Activated naive CD4-positive, alpha-beta T cell treated with anti-CD3 and anti-CD28 coated beads, Interleukin-2, amount 50 U/mL, for 16 hours (primary cell): ENCODE results near the gene SPG7.
"Not testable (repeated sequence)": the region's sequence is repeated elsewhere in the genome, so short reads cannot be mapped to it uniquely, and the experiment has no call there.

Experiments
- DNase-seq: peaks from one replicate; pipeline ENCODE4 v3.0.0-alpha.2; 2020

The SPG7 gene

DNA sequence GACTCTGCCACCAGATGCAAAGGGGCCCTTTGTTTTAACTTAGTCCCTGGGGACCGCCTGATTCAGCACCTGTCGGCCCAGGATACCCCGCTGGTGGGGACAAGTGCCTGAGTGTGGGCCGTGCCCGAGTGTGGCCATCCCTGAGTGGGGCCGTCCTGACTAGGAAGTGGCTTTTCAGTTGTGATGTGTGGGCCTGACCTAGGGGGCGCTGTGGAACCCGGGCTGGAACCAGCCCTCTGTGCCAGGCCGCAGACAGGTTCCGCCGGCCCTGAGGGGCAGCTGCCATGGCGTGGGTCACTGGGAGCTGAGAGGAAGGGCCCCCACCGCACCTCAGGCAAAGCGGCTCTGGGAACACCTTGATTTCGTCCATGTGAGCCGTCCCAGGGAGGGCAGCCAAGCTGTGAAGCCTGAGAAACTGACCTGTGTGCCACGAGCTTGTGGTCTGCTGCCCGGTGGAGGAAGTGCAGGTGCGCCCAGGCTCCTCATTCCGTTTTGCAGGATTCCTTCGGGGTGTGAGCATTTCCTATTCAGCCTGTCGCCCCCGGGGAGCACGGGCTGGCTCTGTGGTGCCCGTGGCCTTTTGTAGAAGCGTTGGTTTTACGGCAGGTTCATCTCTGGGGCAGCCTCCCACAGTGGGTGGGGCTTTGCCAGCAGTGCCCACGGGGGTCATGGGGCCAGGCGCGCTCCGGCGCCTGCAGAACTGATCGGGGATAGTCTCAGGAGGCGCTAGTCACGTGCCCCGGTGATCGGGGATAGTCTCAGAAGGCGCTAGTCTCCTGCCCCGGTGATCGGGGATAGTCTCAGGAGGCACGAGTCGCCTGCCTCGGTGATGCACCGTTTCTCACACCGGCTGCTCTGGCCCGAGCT lies 57.5 kb downstream of the SPG7 start:
- DNase-seq: peak; percentile 55

DNA sequence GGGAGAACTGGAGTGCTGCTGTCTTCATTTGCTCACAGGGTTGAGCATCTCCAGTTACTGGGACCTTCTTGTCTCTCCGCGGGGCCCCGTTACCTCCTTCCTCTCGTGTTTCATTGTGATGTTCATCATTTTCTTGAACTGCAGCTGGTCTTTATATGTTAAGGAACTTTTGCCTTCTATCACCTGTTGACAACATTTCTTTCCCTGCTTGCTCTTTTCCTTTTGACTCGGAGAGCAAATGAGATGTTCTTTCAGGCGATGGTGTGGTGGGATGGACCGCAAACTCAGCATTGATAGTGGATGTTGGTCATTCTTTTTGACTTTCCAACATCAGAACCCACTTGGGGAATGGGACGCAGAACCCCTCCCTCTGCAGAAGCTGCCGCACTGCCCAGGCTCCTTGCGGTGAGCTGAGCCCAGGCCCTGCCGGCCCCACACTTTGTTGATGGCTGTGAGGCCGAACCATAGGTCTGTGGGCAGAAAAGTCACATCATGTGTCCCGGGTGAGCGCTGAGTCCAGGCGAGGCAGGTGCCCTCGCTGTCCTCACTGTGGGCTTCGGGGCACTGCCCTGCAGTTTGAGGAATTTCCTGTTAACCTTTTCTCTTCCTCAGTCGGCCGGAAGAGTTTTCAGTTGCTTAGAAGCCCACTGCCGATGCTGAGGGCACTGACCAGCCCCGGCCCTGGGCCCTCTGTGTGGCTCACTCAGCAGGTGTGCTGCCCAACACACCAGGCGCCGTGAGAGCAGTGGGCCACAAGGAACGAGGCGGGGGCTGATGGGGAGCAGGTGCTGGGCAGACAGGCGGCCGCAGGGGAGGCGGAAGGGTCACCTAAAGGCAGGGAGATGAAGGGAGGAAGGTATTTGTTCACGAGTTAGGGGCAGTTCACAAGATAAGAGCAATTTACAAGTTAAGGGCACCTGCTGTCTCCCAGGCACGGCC lies 59.7 kb downstream of the SPG7 start:
- DNase-seq: no peak

DNA sequence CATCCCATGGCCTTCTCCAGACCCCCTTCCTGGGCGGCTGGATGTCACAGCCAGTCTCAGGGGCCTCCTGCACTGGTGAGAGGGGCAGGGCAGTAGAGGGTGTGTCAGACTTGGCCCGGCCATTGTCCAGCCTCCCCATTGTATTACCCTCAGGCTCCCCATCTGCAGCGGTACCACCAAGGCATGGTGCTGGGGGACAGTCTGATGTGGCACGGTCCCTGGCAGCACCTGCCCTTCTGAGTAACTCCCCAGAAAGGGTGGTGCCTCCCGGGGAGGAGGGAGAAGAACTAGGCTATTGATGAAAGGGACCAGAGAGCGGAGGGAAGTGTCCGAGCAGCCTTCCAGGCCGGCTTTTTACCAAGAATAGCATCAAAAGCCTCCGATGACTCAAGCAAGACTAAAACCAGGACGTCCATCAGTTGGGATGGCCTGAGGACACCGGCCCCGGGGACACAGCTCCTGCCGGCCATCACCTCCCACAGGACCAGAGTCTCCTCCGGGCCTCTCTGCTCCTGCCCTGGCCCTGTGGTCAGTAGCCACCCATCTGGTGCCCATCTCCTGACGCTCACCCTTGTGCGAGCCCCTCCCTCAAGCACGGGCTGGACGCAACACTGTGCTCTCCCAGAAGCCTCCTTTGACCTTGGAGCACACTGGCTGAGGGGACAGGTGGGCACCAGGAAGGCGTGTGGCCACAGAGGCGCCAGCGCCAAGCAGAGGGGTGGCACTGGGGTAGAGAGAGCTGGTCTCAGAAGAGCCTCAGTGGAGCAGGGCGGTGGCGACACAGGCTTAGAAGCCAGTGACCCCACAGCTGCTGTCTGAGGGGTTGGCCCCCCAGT lies 61.5 kb downstream of the SPG7 start:
- no peak for DNase-seq

DNA sequence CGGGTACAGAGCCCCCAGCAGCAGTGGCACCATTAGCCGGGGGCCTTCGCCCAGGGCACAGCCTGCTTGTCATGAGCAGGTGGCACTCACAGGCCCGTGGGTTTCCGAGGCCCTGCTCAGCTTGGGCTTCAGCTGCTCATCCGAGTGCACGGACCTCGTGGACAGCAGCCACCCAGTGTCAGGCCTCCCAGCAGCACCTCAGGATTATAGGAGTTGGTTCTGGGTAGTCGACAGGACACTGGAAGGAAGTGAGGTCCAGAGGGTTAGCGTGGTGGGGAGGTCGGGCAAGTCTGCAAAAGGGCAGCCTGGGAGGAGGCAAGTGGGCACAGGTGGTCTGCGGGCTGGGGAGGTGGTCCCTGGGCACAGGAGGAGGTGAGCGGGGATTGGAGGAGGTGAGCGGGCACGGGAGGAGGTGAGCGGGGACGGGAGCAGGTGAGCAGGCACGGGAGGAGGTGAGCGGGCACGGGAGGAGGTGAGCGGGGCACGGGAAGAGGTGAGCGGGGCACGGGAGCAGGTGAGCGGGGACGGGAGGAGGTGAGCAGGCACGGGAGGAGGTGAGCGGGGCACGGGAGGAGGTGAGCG lies 62.2 kb downstream of the SPG7 start:
- no peak for DNase-seq

DNA sequence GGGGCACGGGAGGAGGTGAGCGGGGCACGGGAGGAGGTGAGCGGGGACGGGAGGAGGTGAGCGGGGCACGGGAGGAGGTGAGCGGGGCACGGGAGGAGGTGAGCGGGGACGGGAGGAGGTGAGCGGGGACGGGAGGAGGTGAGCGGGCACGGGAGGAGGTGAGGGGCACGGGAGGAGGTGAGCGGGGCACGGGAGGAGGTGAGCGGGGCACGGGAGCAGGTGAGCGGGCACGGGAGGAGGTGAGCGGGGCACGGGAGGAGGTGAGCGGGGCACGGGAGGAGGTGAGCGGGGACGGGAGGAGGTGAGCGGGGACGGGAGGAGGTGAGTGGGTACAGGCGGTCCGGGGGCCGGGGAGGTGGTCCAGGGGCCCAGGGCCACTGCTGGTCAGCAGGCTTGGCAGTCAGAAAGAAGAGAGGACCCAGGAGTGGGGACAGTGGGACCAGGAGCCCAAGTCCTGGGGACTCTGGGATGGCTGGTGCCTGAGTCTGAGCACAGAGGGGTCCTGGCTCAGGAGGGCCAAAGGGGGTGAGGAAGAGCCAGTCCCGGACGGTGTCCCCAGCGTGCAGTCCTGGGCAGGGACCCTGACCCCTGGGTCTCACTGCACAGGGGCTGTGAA lies 62.9 kb downstream of the SPG7 start:
- DNase-seq: not testable (repeated sequence)

DNA sequence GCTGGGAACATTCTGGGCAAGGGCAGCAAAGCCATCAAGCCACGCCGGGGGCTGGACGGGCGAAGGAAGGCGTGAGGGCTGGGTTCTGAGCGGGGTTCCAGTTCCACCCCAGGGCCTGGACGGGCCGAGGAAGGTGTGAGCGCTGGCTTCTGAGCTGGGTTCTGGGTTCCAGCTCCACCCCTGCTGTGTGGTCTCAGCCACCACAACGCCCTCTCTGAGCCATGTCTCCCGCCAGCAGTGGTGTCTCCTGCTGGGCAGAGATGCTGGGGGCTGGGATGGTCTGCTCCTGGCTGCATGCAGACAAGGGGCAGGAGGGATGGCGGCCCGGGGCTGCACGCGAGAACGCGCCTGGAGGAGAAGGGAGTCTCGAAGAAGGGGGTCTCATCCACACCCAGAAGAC lies 63.4 kb downstream of the SPG7 start:
- no peak for DNase-seq

DNA sequence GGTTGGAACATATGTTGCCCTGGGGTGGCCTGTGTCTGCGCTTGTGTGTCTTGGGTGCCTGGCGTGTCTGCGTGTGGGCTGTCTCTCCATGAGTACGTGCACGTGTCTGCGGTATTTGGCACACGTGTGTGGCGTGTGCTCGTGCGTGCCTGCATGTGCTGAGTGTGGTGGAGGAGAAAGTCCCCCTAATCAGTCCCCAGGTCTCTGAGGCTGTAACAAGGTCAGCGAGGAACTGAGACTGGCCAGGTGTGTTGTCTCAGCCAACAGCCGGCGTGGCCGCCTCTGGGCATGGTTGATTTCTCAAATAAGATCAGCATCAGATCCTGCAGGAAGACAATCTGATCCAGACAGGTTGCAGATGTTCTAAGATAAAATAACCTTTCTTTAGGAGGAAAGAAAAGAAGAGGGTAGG lies 63.9 kb downstream of the SPG7 start:
- no peak for DNase-seq

DNA sequence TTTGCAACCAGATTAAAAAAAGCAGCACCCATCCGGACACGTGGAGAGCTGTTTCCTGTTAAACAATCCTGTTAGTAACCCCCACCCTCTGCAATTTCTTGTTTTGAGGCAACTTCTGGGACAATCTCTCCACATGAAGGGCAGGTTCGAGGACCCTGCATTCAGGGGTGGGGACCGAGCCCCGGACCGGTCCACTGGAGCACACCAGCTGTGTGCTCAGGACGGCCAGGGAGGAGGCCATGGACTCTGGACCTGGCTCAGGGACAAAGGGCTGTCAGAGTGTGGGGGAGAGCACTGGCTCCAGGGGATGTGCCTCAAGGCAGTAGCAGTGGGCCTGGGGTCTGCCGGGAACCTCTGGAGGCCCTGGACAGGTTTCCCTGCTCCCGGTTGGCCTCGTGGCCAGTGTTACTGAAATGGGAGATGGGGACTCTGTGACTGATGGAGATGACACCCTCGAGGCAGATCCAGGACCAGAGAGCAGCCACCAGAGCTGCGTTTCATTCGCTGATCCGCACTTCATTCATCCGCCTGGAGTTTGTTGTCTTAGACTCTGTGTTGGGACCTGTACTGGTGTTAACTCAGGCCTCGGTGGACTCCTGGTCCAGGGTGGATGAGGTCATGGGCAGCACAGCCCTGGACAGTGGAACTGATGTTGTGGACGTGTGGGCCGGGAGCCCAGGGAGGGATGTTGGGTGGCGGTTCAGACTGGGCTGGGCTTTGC lies 64.4 kb downstream of the SPG7 start:
- no peak for DNase-seq

DNA sequence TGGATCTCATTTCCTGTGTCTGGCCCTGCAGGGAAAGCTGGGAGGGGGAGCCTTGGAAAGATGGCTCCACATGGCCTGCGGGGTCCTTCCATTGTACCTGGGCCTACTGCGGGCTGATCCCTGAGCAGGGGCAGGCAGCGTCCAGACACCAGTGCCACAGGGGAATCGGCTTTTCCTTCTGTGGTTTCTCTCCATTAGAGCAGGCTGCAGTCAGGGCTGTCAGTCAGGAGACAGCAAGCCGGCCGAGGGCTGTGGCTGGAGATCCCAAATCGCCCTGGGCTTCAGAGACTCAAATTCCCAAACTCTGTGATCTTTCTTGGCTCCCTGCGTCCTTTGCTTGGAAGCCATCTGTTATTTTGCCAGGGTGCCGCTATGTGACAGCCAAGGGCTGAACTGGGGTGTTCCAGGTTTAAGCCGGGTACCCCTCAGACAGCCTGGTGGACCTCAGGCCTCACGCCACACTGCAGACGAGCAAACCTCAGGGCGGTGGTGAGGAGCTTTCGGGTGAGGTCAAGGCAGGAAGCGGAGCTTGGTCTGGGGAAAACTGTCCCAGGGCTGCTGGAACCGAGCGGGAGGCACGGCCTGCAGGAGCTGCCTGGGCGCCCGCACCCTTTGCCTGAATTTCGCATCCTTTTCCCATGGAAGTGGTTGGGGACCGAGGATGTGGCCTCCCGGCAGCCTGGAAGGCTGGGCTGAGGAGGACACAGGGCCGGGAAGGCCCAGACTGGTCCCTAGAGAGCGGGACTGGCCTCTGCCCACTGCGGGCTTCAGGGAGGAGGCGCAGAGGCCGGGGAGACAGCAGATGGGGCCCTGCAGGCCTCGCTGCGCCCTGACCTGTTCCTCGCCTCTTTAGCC lies 65.8 kb downstream of the SPG7 start:
- no peak for DNase-seq

DNA sequence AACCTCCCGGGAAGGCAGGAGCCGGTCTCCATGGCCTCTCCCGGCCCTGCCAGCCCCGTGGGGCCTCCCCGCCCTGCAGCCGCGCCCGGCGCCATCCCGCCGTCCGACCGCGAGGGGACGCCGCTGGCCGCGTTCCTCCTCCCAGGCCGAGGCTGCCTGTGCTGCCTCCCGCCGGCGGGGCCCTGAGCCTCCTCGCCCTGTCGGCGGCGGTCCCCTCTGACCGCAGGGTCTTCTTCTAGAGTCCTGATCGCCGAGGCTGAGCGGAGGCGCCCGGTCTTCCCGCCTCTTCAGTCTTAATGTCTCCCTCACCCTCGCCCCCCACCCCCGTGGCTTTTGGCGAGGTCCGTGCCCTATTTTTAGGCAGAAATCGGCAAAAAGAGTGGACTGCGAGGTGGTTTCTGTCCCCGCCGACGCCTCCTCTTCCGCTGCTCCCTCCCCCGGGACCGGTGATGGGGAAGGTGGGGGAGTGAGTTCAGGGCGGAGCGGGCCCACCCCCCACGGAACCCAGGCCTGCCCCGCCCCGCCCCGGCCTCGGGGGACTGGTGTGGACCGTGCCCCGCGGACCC lies 66.6 kb downstream of the SPG7 start:
- peak; percentile 57 for DNase-seq

DNA sequence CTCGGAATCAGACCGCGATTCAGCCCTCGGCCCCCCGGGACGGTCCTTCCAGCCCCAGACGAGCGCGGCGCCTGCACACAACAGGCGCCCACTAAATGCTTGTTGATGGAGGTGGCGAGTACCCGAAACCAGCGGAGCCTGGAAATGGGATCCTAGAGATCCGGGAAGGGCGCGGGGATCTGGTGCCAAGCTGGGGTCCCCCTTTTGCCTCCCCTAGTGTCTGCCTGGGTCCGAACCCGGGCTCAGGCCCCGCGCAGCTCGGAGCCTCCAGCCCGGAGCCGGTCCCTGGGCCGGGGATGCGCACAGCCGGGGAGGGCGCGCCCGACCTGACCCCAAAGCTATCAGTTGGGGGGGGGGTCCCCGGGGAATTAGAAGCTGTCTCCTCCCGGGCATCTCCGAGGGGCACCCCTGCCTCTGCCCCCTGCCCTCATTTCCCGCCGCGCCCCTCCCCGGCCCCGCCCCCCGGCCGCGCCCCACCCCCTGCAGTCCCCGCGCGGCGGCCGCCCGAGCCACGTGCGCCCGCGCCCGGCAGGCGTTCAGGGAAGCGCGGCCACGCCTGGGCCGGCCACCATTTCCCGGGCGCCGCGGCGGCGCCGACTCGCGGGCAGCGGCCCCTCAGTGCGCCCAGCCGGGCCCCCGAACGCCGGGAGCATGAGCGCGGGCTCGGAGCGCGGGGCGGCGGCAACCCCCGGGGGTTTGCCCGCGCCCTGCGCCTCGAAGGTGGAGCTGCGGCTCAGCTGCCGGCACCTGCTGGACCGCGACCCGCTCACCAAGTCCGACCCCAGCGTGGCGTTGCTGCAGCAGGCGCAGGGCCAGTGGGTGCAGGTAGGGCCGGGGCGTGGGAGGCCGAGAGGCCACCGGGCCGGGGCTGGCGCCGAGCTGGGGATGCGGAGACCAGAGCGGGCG lies 67.3 kb downstream of the SPG7 start, which contains the start of gene CPNE7:
Gene CPNE7 (plus strand): TSS at position 512 of the 906 bp plus-strand sequence. CDS start 140 bp downstream, at position 652.
- DNase-seq: no peak

DNA sequence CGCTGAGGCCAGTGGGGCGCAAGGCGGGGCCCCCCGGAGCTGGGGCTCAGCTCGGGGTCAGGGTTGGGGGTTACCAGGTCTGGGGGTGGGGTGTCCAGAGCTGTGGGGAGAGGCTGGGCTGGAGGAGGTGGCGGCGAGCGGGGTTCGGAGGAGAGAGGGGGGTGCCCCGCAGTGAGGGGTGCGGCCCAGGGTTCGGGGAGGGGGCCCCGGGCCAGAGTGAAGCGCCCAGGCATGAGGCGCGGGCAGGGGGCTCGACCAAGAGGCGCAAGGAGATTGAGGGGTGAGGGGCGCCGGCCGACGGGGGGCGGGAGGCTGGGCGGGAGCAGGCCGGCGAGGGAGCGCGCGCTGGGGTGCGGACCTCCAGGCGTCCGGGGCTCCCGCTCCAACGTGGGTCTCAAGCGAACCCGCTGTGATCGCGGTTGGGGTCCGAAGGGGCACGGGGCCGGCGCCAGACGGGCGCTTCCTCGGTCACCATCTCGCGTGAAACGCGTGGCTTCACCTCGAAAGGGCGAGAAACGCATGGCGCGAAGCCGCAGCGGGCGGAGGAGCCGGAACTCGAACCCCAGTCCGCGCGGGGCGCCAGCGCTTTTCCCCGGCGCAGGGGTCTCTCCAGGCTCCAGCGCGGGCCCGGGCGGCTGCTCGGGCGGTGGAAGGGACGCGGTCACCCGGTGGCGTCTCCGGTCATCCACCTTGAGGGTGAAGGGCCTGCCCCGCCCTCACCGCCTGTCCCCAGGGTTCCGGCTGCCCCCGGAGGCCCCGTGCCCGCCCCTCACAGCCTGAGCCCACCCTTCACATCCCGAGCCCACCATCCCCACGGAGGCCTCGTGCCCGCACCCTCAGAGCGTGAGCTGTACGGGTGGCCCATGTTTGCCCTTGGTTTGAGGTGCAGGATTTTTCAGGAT lies 68.2 kb downstream of the SPG7 start:
- no peak for DNase-seq

DNA sequence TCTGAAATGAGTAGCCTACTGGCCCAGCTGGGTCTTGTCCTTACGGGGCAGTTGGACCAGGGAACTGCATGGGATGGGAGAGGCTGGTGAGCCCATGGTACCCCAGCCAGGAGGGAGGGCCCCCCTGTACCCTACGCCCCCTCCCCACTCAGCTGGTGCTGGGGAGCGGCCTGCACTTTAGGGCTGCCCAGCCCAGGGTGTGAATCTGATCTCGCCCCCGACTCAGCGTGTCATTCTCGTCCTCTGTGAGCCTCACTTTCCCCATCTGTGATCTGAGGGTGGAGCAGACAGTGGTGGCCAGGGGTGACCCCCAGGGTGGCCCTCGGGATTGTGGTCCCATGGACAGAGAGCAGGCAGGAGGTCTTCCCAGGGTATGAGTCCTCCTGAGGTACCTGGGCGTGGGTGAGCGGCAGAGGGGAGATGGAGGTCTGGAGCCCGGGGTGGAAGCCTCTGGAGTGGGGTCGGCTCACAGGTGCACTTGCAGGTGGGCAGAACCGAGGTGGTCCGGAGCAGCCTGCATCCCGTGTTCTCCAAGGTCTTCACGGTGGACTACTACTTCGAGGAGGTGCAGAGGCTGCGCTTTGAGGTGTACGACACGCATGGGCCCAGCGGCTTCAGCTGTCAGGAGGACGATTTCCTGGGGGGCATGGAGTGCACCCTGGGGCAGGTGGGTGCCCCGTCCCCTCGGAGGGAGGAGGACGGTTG lies 69.0 kb downstream of the SPG7 start:
- DNase-seq: no peak

DNA sequence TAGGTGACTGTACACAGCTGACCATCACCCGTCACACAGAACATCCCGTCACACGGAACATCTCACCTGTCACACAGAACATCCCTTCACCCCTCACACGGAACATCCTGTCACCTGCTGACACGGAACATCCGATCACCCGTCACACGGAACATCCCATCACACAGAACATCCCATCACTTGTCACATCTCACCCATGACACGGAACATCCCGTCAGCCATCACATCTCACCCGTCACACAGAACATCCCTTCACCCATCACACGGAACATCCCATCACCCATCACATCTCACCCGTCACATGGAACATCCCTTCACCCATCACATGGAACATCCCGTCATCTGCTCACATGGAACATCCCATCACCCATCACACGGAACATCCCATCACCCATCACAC lies 71.1 kb downstream of the SPG7 start:
- no peak for DNase-seq

DNA sequence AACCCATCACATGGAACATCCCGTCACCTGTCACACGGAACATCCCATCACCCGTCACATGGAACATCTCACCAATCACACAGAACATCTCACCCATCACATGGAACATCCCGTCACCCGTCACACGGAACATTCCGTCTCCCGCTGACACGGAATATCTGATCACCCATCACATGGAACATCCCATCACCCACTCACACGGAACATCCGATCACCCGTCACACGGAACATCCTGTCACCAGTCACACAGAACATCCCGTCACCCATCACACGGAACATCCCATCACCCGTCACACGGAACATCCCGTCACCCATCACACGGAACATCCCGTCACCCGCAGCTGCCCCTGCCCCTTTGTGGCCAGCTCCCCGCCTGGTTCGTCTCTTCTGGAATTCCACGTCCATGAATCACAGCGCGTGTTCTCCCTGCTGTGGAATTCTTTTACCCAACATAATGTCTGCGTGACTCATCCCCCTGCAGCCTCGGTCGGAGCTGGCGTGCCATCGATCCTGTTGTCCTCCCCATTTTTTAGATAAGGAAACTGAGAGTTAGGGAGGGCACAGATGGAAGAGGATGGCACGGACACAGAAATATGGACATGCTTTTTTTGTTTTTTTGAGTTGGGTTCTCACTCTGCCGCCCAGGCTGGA lies 73.0 kb downstream of the SPG7 start:
- DNase-seq: no peak

DNA sequence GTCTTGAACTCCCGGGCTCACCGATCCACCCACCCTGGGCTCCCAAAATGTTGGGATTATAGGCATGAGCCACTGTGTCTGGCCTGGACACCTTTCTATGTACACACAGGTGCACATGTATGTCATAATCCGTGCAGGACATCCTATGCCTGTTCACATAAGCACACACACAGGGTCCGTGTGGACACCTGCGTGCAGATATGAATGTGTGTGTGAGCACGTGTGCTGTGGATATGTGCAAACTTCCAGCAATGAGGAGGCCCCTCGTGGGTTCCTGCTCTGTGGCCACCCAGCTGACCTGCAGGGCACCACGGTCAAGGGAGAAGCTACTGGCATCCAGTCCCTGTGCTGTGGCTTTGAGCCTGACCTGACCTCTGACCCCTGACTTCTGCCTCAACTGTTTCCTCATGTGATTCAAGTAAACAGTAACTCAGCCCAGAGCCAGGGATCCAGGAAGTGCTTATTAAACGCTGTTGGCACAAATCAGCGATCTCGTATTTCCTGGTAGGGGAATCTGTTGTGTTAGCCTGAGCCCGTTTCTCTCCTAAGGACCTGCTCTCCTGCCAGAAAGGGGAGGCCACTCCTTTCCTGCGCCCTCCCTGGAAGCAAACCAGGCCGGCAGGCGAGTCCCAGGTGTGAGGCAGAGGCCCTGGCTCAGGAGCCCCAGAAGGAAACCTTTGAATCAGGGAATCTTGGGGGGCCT lies 73.8 kb downstream of the SPG7 start:
- no peak for DNase-seq
